A673 (cell line): ENCODE data around the gene COQ7. TPM values are rescaled to one million over a fixed set of nuclear protein-coding genes. Genes with fewer than 3 reads are reported as not detected.
A peak's percentile ranks its signal among the peaks of the same experiment; 100 is the strongest.

Experiments
- BruUV-seq: library from RNA; stranded (reverse); fragments of 400-500 nt; replicated peaks from 2 replicates; lab custom pipeline; 2021; lab: Mats Ljungman, UMichigan
- CTCF ChIA-PET: fragments of 300-600 bp; sonication (Branson Sonifier 250); formaldehyde crosslinking; loops from one replicate; lab custom pipeline; 2022; ENCODE audit warnings: antibody characterized with exemption; lab: Charles Lee
- POLR2A ChIA-PET: fragments of 300-600 bp; sonication (Branson Sonifier 250); formaldehyde crosslinking; loops from one replicate; lab custom pipeline; 2022; ENCODE audit warnings: antibody characterized with exemption; ENCODE audit not compliant: low non-redundant PET; lab: Charles Lee
- DNase-seq: peaks from one replicate; pipeline ENCODE4 v3.0.0-alpha.2; 2015; ENCODE audit warnings: low spot score
- H3K27ac ChIP-seq: fragments of 200-600 bp; sonication (generic); 2 replicates; pipeline ENCODE4 v1.5.1; 2016; ENCODE audit warnings: mixed run types, low read depth, mild to moderate bottlenecking, mixed read lengths, antibody characterized with exemption, low read length; ENCODE audit not compliant: poor library complexity, severe bottlenecking
- H3K27me3 ChIP-seq: fragments of 200-600 bp; sonication (generic); replicated peaks from 2 replicates; pipeline ENCODE4 v1.6.1; 2017; ENCODE audit warnings: mixed run types, low read depth, mild to moderate bottlenecking, mixed read lengths, antibody characterized with exemption, low read length; ENCODE audit not compliant: insufficient read depth, poor library complexity
- H3K36me3 ChIP-seq: fragments of 200-600 bp; sonication (generic); 2 replicates; pipeline ENCODE4 v1.6.1; 2016; ENCODE audit warnings: mixed run types, mild to moderate bottlenecking, mixed read lengths, antibody characterized with exemption, low read length; ENCODE audit not compliant: insufficient read depth, poor library complexity, severe bottlenecking
- H3K4me1 ChIP-seq: fragments of 200-600 bp; sonication (generic); 2 replicates; pipeline ENCODE4 v1.6.1; 2017; ENCODE audit warnings: mixed run types, mild to moderate bottlenecking, mixed read lengths, antibody characterized with exemption, low read length; ENCODE audit not compliant: insufficient read depth, poor library complexity, severe bottlenecking
- H3K4me3 ChIP-seq: fragments of 200-600 bp; sonication (generic); 2 replicates; pipeline ENCODE4 v1.5.1; 2016; ENCODE audit warnings: low read depth, mixed run types, mild to moderate bottlenecking, mixed read lengths, low read length; ENCODE audit not compliant: poor library complexity, severe bottlenecking
- H3K9me3 ChIP-seq: fragments of 200-600 bp; sonication (generic); 2 replicates; pipeline ENCODE4 v1.6.1; 2016; ENCODE audit warnings: mixed run types, low read depth, mild to moderate bottlenecking, mixed read lengths, antibody characterized with exemption, low read length; ENCODE audit not compliant: poor library complexity, severe bottlenecking
- CTCF ChIP-seq: fragments of 300-800, 200-600 bp; sonication (generic); conservative IDR thresholded peaks from 2 replicates; pipeline ENCODE4 v1.5.1; 2017; ENCODE audit warnings: low read depth, mild to moderate bottlenecking, antibody characterized with exemption, low read length, moderate library complexity, mixed read lengths
- EZH2 ChIP-seq: fragments of 200-600 bp; sonication (generic); IDR thresholded peaks from 2 replicates; pipeline ENCODE4 v1.6.1; 2017; ENCODE audit warnings: borderline replicate concordance, low read depth, mild to moderate bottlenecking, mixed read lengths, antibody characterized with exemption, low read length; ENCODE audit not compliant: poor library complexity, severe bottlenecking
- intact Hi-C: fragments of 100-400 bp; cut with micrococcal nuclease; formaldehyde crosslinking; loops from one replicate; pipeline ENCODE4 v1.10.0; 2022; ENCODE audit not compliant: unreplicated experiment
- total RNA-seq: library from RNA; stranded (reverse); gene quantifications from 2 replicates; pipeline ENCODE4 v1.2.3, GENCODE V29; 2021

COQ7 gene
- total RNA-seq, 1 experiment from 2014 or later: 24.3 TPM

DNA sequence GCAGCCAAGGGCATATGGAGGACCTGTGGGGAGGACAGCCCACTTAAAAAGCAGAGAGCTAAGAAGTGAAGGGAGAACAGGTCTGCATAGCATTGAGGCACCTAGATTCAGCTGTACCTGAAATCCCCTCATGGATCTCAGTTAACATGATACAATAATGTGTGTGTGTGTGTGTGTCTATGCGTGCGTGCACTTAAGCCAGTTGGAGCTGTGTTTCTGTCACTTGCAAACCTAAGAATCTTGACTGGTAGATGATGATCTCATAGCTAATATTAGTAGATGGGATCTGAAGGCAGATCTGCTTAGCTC lies 44.6 kb downstream of the COQ7 start:
- ChIA-PET POLR2A (interaction anchor here (0.6 kb wide), 1 partner anchor 11 kb away, joined by 5 read pairs; no protein-coding TSS in a partner anchor), CTCF (no interaction called here)
- no peaks in the 10 kb centered on the region for H3K9me3 ChIP-seq
- peaks cover 19% of the 10 kb centered on the region for H3K4me1 ChIP-seq
- no peak overlapping the region for H3K4me3 ChIP-seq
- TF ChIP-seq EZH2 (no peak), CTCF (no peak)
- BruUV-seq: no TSS peak
- intact Hi-C loops: no loop called here
- no peak overlapping the region for H3K27ac ChIP-seq
- no peaks in the 10 kb centered on the region for H3K36me3 ChIP-seq
- no peak for DNase-seq
- H3K27me3 ChIP-seq: no peaks in the 10 kb centered on the region

DNA sequence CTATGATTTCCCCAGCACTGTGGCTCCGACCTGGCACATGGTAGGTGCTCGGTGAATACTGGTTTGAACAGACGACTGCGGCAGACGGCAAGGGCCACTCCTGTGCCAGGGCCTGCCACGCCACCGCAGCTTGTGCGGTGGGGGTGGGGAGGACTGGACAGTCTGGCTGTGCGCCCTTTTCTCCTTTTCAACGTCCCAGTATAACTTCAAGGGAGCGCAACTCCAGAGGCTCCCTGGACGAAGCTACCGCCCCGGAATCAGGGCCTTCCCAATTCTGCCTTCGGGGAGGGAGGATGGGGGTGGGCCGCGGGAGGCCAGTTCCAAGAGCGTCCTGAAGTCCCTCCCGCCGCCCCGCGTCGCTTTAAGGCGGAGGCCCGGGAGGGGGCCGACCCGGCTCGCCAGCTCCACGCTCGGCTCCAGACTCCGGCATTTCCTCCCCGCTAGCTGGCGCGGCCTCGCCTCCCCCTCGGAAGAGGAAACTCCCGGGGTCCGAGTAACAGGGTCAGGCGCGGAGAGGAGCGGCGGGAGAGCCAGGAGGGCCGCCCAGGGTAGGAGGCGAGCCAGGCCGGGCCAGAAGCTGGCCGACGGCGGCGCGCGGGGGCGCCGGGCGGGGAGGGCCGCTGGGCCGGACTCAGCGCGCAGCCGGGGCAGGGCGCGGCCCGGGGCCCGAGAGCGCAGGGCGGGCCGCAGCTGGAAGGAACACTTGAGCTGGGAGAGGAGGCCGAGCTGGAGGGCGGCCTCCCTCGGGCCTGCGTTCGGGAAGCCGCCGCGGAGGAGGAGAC lies 46.4 kb downstream of the COQ7 start, which contains the start of gene ITPRIPL2:
TSS of gene ITPRIPL2 (plus strand) at position 388 of the 782 bp plus-strand sequence. CDS start 498 bp downstream, outside the sequence.
- H3K36me3 ChIP-seq: no peaks in the 10 kb centered on the region
- peak within 1 kb of the TSS; percentile 81 for H3K27ac ChIP-seq
- H3K27me3 ChIP-seq: no peaks in the 10 kb centered on the region
- peaks cover 34% of the 10 kb centered on the region for H3K4me1 ChIP-seq
- H3K9me3 ChIP-seq: no peaks in the 10 kb centered on the region
- peak; percentile 81 for DNase-seq
- no peak for TF ChIP-seq CTCF
- no peak for TF ChIP-seq EZH2
- BruUV-seq: no TSS peak
- ChIA-PET CTCF (no interaction called here), POLR2A (interaction anchor here (0.5 to 0.8 kb wide), 2 partner anchors 9 to 28 kb away, joined by 4 to 12 read pairs; no protein-coding TSS in a partner anchor)
- intact Hi-C loops: no loop called here
- peak within 1 kb of the TSS; percentile 51 for H3K4me3 ChIP-seq

DNA sequence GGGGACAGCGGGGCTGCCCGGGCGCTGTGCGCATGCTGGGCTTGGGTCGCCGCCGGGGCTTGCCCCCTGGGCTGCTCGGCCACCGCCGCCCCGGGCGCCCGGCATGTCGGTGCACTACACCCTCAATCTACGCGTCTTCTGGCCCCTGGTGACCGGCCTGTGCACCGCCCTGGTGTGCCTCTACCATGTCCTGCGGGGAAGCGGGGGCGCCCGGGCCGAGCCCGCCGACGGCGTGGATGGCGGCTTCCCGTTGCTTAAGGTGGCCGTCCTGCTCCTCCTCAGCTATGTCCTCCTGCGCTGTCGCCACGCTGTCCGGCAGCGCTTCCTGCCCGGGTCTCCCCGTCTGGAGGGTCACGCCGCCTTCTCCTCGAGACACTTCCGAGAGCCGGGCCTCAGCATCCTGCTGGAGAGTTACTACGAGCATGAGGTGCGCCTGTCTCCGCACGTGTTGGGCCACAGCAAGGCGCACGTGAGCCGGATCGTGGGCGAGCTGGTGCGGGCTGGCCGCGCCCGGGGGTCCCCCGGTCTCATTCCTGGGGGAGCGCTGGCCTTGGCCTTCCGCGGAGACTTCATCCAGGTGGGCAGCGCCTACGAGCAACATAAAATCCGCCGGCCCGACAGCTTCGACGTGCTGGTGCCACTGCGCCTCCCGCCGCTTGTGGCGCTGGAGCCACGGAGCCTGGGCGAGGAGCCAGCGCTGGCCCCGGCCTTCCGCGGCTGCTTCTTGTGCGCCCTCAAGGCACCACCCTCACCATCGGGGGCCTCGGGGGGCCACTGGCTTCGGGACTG lies 47.1 kb downstream of the COQ7 start:
- Histone ChIP-seq H3K4me3 (peak overlapping the region; percentile 51), H3K4me1 (peaks cover 42% of the 10 kb centered on the region), H3K27ac (peak overlapping the region; percentile 81), H3K36me3 (no peaks in the 10 kb centered on the region), H3K9me3 (no peaks in the 10 kb centered on the region), H3K27me3 (no peaks in the 10 kb centered on the region)
- POLR2A ChIA-PET: no interaction called here
- peak; percentile 57 for DNase-seq
- intact Hi-C loops: no loop called here
- CTCF ChIA-PET: no interaction called here
- no TSS peak for BruUV-seq
- TF ChIP-seq EZH2 (no peak), CTCF (no peak)
